Smooth muscle cell (in vitro differentiated cells): Measurements from ENCODE around the gene AQP6. TPM values are rescaled to one million over a fixed set of nuclear protein-coding genes. Genes with fewer than 3 reads are reported as not detected.

Source experiments
- DNase-seq: peaks from one replicate; lab custom pipeline; 2025; ENCODE audit not compliant: unreplicated experiment; lab: John Stamatoyannopoulos, UW
- H2AFZ ChIP-seq: fragments of 200-600 bp; sonication (generic); 2 replicates; pipeline ENCODE4 v1.6.0; 2016; ENCODE audit warnings: antibody characterized with exemption, low read depth, mild to moderate bottlenecking
- H3F3A ChIP-seq: fragments of 200-600 bp; sonication (generic); 2 replicates; pipeline ENCODE4 v1.6.0; 2017; ENCODE audit warnings: antibody characterized with exemption, low read depth
- H3K27ac ChIP-seq: fragments of 200-600 bp; sonication (generic); 2 replicates; pipeline ENCODE4 v1.5.1; 2016; ENCODE audit warnings: low read depth, mild to moderate bottlenecking
- H3K27me3 ChIP-seq: fragments of 200-600 bp; sonication (generic); 2 replicates; pipeline ENCODE4 v1.6.1; 2016; ENCODE audit warnings: low read depth, mild to moderate bottlenecking
- H3K36me3 ChIP-seq: fragments of 200-600 bp; sonication (generic); 2 replicates; pipeline ENCODE4 v1.5.1; 2016; ENCODE audit warnings: low read depth
- H3K4me1 ChIP-seq: fragments of 200-600 bp; sonication (generic); 2 replicates; pipeline ENCODE4 v1.5.1; 2016; ENCODE audit warnings: low read depth
- H3K4me2 ChIP-seq: fragments of 200-600 bp; sonication (generic); 2 replicates; pipeline ENCODE4 v1.6.0; 2016; ENCODE audit warnings: mild to moderate bottlenecking
- H3K4me3 ChIP-seq: fragments of 200-600 bp; sonication (generic); 2 replicates; pipeline ENCODE4 v1.5.1; 2016; ENCODE audit warnings: mild to moderate bottlenecking
- H3K79me2 ChIP-seq: fragments of 200-600 bp; sonication (generic); 2 replicates; pipeline ENCODE4 v1.6.0; 2016; ENCODE audit warnings: low read depth, mild to moderate bottlenecking
- H3K9ac ChIP-seq: fragments of 200-600 bp; sonication (generic); 2 replicates; pipeline ENCODE4 v1.6.0; 2016; ENCODE audit warnings: low read depth
- H3K9me3 ChIP-seq: fragments of 200-600 bp; sonication (generic); replicated peaks from 2 replicates; pipeline ENCODE4 v1.5.1; 2016; ENCODE audit warnings: low read depth
- H4K20me1 ChIP-seq: fragments of 200-600 bp; sonication (generic); 2 replicates; pipeline ENCODE4 v1.6.0; 2016; ENCODE audit warnings: low read depth
- WGBS: methylation state at CpG from one replicate; pipeline ENCODE4 v1.1.7; 2016; ENCODE audit warnings: low lambda C conversion rate; 5-methylcytosine and 5-hydroxymethylcytosine counted together
- polyA plus RNA-seq: library from polyadenylated mRNA; unstranded; fragments of >200 nt; fragmentation: Nextera tagmentation; extraction: Ambion mirVana; gene quantifications from 2 replicates; pipeline ENCODE4 v1.2.1, GENCODE V29; 2016
- total RNA-seq: library from RNA; depleted of rRNA; stranded (reverse); fragments of >200 nt; gene quantifications from 2 replicates; pipeline ENCODE4 v1.2.3, GENCODE V29; 2014
- TF ChIP-seq, protein P1 (sequence below): fragments of 200-600 bp; sonication (generic); IDR thresholded peaks from 2 replicates; pipeline ENCODE4 v1.5.1; 2017; ENCODE audit warnings: borderline replicate concordance, mild to moderate bottlenecking, antibody characterized with exemption; ENCODE audit not compliant: insufficient read depth, poor library complexity, severe bottlenecking

Gene AQP6
- total and polyA plus RNA-seq, 2 experiments from 2014 or later = not detected

- H3F3A ChIP-seq = no peaks in the 10 kb centered on the region
- TF ChIP-seq, protein P1, sequence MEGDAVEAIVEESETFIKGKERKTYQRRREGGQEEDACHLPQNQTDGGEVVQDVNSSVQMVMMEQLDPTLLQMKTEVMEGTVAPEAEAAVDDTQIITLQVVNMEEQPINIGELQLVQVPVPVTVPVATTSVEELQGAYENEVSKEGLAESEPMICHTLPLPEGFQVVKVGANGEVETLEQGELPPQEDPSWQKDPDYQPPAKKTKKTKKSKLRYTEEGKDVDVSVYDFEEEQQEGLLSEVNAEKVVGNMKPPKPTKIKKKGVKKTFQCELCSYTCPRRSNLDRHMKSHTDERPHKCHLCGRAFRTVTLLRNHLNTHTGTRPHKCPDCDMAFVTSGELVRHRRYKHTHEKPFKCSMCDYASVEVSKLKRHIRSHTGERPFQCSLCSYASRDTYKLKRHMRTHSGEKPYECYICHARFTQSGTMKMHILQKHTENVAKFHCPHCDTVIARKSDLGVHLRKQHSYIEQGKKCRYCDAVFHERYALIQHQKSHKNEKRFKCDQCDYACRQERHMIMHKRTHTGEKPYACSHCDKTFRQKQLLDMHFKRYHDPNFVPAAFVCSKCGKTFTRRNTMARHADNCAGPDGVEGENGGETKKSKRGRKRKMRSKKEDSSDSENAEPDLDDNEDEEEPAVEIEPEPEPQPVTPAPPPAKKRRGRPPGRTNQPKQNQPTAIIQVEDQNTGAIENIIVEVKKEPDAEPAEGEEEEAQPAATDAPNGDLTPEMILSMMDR = no peak
- no peaks in the 10 kb centered on the region for H3K79me2 ChIP-seq
- H3K27ac ChIP-seq = no peak overlapping the region
- H3K27me3 ChIP-seq = no peaks in the 10 kb centered on the region
- H3K36me3 ChIP-seq = no peaks in the 10 kb centered on the region
- no peak overlapping the region for H3K4me3 ChIP-seq
- no peak overlapping the region for H3K4me2 ChIP-seq
- H3K4me1 ChIP-seq = no peaks in the 10 kb centered on the region
- no peaks in the 10 kb centered on the region for H4K20me1 ChIP-seq
- no peak for DNase-seq
- H3K9ac ChIP-seq = no peak overlapping the region
- no peaks in the 10 kb centered on the region for H3K9me3 ChIP-seq
- no peak overlapping the region for H2AFZ ChIP-seq
- 94% methylated on average over 1 of the region's 1 CpG for WGBS
These were observed 34.2 kb downstream of the AQP6 start for GRCh38 chr12:50006754-50007442.

DNA sequence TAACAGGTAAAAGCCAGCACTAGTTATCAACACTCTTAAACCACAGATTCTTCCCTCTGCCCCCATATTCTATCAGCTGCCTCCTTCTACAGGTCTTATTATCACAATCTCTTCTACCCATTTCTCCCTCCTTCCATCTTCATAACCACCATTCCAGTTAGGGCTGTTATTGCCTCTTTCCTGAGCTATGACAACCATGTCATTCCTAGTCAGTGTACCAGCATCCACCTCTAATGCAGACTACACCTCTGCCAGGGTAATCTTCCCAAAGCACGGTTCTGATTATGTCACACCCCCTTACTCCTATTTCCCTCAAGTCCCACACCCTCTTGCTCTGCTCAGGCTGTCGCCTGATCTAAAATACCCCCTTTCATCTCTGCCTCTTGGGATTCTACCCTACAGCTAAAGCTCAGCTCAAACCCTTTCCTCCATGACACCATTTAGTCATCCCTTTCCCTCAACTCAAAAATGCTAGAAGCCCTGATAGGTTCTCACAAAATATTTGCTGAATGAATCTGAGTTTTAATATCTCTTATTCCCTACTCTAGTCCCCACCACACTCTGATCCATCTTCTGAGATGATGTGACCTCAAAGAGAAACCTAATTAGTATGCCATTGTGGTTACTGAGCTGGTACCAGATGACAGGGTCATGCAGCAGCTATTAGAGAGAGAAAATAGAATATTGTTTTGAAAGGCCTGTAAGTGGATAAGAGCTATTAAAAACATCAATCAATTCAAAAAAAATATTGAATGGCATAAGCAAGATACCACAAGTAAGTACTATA, 40.8 kb downstream of the AQP6 start:
- Histone ChIP-seq H3F3A (peaks cover 4% of the 10 kb centered on the region), H2AFZ (no peak overlapping the region), H3K4me3 (no peak overlapping the region), H3K27ac (no peak overlapping the region), H3K4me1 (peaks cover 2% of the 10 kb centered on the region), H3K9me3 (no peaks in the 10 kb centered on the region), H3K27me3 (no peaks in the 10 kb centered on the region), H3K4me2 (no peak overlapping the region), H3K9ac (no peak overlapping the region), H3K36me3 (no peaks in the 10 kb centered on the region), H3K79me2 (peaks cover 21% of the 10 kb centered on the region), H4K20me1 (no peaks in the 10 kb centered on the region)
- TF ChIP-seq, protein P1 = no peak
- WGBS = 93% methylated on average over 2 of the region's 2 CpGs
- no peak for DNase-seq

GRCh38 chr12:50014342-50014741, 41.6 kb downstream of the AQP6 start:
- Histone ChIP-seq H3K27me3 (no peaks in the 10 kb centered on the region), H3K4me1 (peaks cover 2% of the 10 kb centered on the region), H3K4me3 (no peak overlapping the region), H3K36me3 (no peaks in the 10 kb centered on the region), H3K79me2 (peaks cover 29% of the 10 kb centered on the region), H2AFZ (no peak overlapping the region), H3K4me2 (no peak overlapping the region), H3K9me3 (no peaks in the 10 kb centered on the region), H4K20me1 (no peaks in the 10 kb centered on the region), H3K27ac (no peak overlapping the region), H3F3A (peaks cover 4% of the 10 kb centered on the region), H3K9ac (no peak overlapping the region)
- TF ChIP-seq, protein P1 = no peak
- WGBS = 97% methylated on average over 3 of the region's 3 CpGs
- DNase-seq = no peak
